SK-N-SH (cell line): ENCODE results near the gene KRTAP5-3.

ENCODE experiments used
- CTCF ChIP-seq: fragments of 200-600 bp; sonication (generic); IDR thresholded peaks from 2 replicates; pipeline ENCODE4 v1.6.1; 2017; ENCODE audit warnings: antibody characterized with exemption, mild to moderate bottlenecking, moderate library complexity
- EZH2phosphoT487 ChIP-seq: fragments of 200-600 bp; sonication (generic); IDR thresholded peaks from 2 replicates; pipeline ENCODE4 v1.6.1; 2017; ENCODE audit warnings: low read depth, mixed run types, mild to moderate bottlenecking, antibody characterized with exemption, moderate library complexity, borderline replicate concordance

GRCh38 chr11:1568441-1568911 is 39.8 kb downstream of the KRTAP5-3 start:
- no peak for TF ChIP-seq CTCF
- no peak for TF ChIP-seq EZH2phosphoT487
